Adrenal gland (tissue), 12 donors: ENCODE measurements around the gene SP8. TPM values are rescaled to one million over a fixed set of nuclear protein-coding genes. Genes with fewer than 3 reads are reported as not detected.

ENCODE experiments used
- DNase-seq, 7 donors: peaks; one replicate each; pipeline ENCODE4 v3.0.0-alpha.2; 2019 to 2020
- H3K27ac ChIP-seq, 5 donors: fragments of 200-600 bp; sonication (generic) in 4 of 5; 1 replicate in 3 of 5; 2 replicates in 2 of 5; pipeline versions ENCODE4 v1.5.1 to v1.8.0; 2016 to 2020; ENCODE audit warnings: mild to moderate bottlenecking in 1 of 5
- H3K27me3 ChIP-seq: fragments of 200-600 bp; 2 replicates; pipeline ENCODE4 v1.8.0; 2021
- H3K36me3 ChIP-seq, 2 donors: fragments of 200-600 bp; replicated peaks in 1 of 2; 1 replicate in 1 of 2; 2 replicates in 1 of 2; pipeline versions ENCODE4 v1.5.1 to v1.8.0; 2018 to 2022
- H3K4me1 ChIP-seq, 2 donors: fragments of 200-600 bp; replicated peaks in 1 of 2; 1 replicate in 1 of 2; 2 replicates in 1 of 2; pipeline versions ENCODE4 v1.5.1 to v1.8.0; 2018 to 2021
- H3K4me3 ChIP-seq, 4 donors: fragments of 200-600 bp; sonication (generic) in 3 of 4; one replicate each; pipeline ENCODE4 v1.5.1; 2016 to 2018
- H3K9me3 ChIP-seq, 3 donors: fragments of 200-600 bp; sonication (generic) in 1 of 3; replicated peaks in 1 of 3; 1 replicate in 2 of 3; 2 replicates in 1 of 3; pipeline versions ENCODE4 v1.5.1 to v1.8.0; 2016 to 2021
- CTCF ChIP-seq, 6 experiments: fragments of 450-650 bp in 4 of 6; fragments of 200-600 bp in 2 of 6; sonication (generic) in 1 of 6; IDR thresholded peaks; 1 replicate in 5 of 6; 2 replicates in 1 of 6; pipeline versions ENCODE4 v1.5.1 to v1.8.0; 2016 to 2021; ENCODE audit warnings: antibody characterized with exemption in 6 of 6, mild to moderate bottlenecking in 2 of 6, moderate library complexity in 1 of 6
- POLR2A ChIP-seq, 2 donors: fragments of 450-650 bp; IDR thresholded peaks; one replicate each; pipeline ENCODE4 v1.6.1; 2017; ENCODE audit warnings: antibody characterized with exemption in 2 of 2, mild to moderate bottlenecking in 2 of 2, moderate library complexity in 1 of 2
- WGBS, 4 donors: extraction: QIAGEN DNeasy Blood & Tissue Kit in 2 of 4; methylation state at CpG; one replicate each; pipeline versions ENCODE4 v1.1.5 to v1.1.7; 2013 to 2017; 5-methylcytosine and 5-hydroxymethylcytosine counted together
- intact Hi-C, 2 donors: fragments of 100-400 bp; cut with DNase I; formaldehyde crosslinking; loops; one replicate each; pipeline versions ENCODE4 v1.14.1 to v1.15.0; 2022 to 2023
- polyA plus RNA-seq, 3 donors: library from polyadenylated mRNA; stranded (reverse); fragments of 200-250 nt in 2 of 3; fragments of 350-450 nt in 1 of 3; fragmentation: Illumina TruSeq in 1 of 3; extraction: RNeasy Lipid Tissue Mini Kit (QIAGEN cat#74804) in 1 of 3; gene quantifications; one replicate each; pipeline ENCODE4 v1.2.3, GENCODE V29; 2013 to 2014
- total RNA-seq, 9 donors: library from RNA; depleted of rRNA in 4 of 9; stranded (reverse); fragments of >200 nt in 4 of 9; fragments of 120-200 nt in 1 of 9; fragmentation: NEBNext Ultra II Directional in 1 of 9; extraction: Animal tissue kit (Norgen Biotek cat#: 25700) in 1 of 9; gene quantifications; one replicate each; pipeline versions ENCODE4 v1.1.0 to v1.2.4, GENCODE V29; 2013 to 2023
- donor health status: healthy with polysubstance abuse.
- donor health status: Bipolar disorder and iron deficiency.
- donor health status: DM: yes; HTN: yes; CAD: no.
- donor health status: DM: no; HTN: no; CAD: no.
- donor health status: DM: no; HTN: no; CAD: no.
- donor health status: DM: yes; HTN: yes; CAD: no.

The SP8 gene
- total and polyA plus RNA-seq, 12 donors: not detected

GRCh38 chr7:20737840-20738448, 48.7 kb downstream of the SP8 start:
- 64 to 72% (median 68%) methylated on average over 5 of the region's 5 CpGs for WGBS, 4 donors
- H3K27ac ChIP-seq: no peak overlapping the region
- H3K9me3 ChIP-seq: no peaks in the 10 kb centered on the region
- H3K27me3 ChIP-seq: no peaks in the 10 kb centered on the region
- no peaks in the 10 kb centered on the region for H3K36me3 ChIP-seq
- TF ChIP-seq POLR2A (IDR thresholded peaks at IDR 0.05) (no peak), CTCF (IDR thresholded peaks at IDR 0.05) (no peak)
- H3K4me1 ChIP-seq: no peaks in the 10 kb centered on the region
- intact Hi-C loops: no loop called here
- no peak overlapping the region for H3K4me3 ChIP-seq
- DNase-seq: no peak

- H3K4me1 ChIP-seq: no peaks in the 10 kb centered on the region
- no peak for DNase-seq
- H3K4me3 ChIP-seq: no peak overlapping the region
- WGBS, 4 donors: 59 to 86% (median 73%) methylated on average over 4 of the region's 4 CpGs
- no peaks in the 10 kb centered on the region for H3K36me3 ChIP-seq
- no peaks in the 10 kb centered on the region for H3K27me3 ChIP-seq
- intact Hi-C loops: no loop called here
- H3K27ac ChIP-seq: no peak overlapping the region
- no peaks in the 10 kb centered on the region for H3K9me3 ChIP-seq
- no peak for TF ChIP-seq POLR2A (IDR thresholded peaks at IDR 0.05)
- no peak for TF ChIP-seq CTCF (IDR thresholded peaks at IDR 0.05)
Observed at GRCh38 chr7:20735346-20736065, 51.2 kb downstream of the SP8 start.

Other genes with a start within 250 kb of the SP8 start
- under 1 TPM in 1 of 9 donors, not detected in 8; 0.11 TPM for gene ABCB5, start 171.2 kb downstream of the SP8 start, total RNA-seq
- gene ABCB5, start 171.2 kb downstream of the SP8 start, polyA plus RNA-seq: under 1 TPM in 1 of 3 donors, not detected in 2; 0.03 TPM